CD14-positive monocyte (primary cell): ENCODE measurements around the gene CRADD. TPM values are rescaled to one million over a fixed set of nuclear protein-coding genes. Genes with fewer than 3 reads are reported as not detected.

ENCODE experiments used
- DNase-seq, 3 donors: peaks; one replicate each; pipeline ENCODE4 v3.0.0-alpha.2; 2011 to 2022
- H2AFZ ChIP-seq: 2 replicates; pipeline ENCODE4 v1.6.0; 2012; ENCODE audit warnings: mild to moderate bottlenecking, low read depth, low read length, inconsistent platforms; ENCODE audit not compliant: insufficient read depth, poor library complexity, severe bottlenecking
- H3K27ac ChIP-seq, 2 donors: 1 replicate in 1 of 2; 2 replicates in 1 of 2; pipeline ENCODE4 v1.5.1; 2012 to 2013; ENCODE audit warnings: low read length in 2 of 2, control low read depth in 1 of 2, inconsistent platforms in 1 of 2, low read depth in 1 of 2, mild to moderate bottlenecking in 1 of 2
- H3K27me3 ChIP-seq, 2 donors: one replicate each; pipeline versions ENCODE4 v1.6.0 to v1.6.1; 2011 to 2013; ENCODE audit warnings: low read length in 2 of 2; ENCODE audit not compliant: control insufficient read depth in 2 of 2, insufficient read depth in 2 of 2
- H3K36me3 ChIP-seq, 2 donors: replicated peaks in 1 of 2; 1 replicate in 1 of 2; 2 replicates in 1 of 2; pipeline versions ENCODE4 v1.5.1 to v1.6.1; 2012 to 2013; ENCODE audit warnings: low read length in 2 of 2, control low read depth in 1 of 2, inconsistent platforms in 1 of 2, mild to moderate bottlenecking in 1 of 2; ENCODE audit not compliant: insufficient read depth in 2 of 2, control insufficient read depth in 1 of 2
- H3K4me1 ChIP-seq, 2 donors: 1 replicate in 1 of 2; 2 replicates in 1 of 2; pipeline versions ENCODE4 v1.5.1 to v1.6.1; 2012 to 2013; ENCODE audit warnings: low read length in 2 of 2, control low read depth in 1 of 2, inconsistent platforms in 1 of 2, mild to moderate bottlenecking in 1 of 2, moderate library complexity in 1 of 2; ENCODE audit not compliant: insufficient read depth in 2 of 2, control insufficient read depth in 1 of 2
- H3K4me2 ChIP-seq: replicated peaks from 2 replicates; pipeline ENCODE3; 2012; ENCODE audit warnings: low read length, moderate library complexity, mild to moderate bottlenecking; ENCODE audit not compliant: poor library complexity, severe bottlenecking; ENCODE audit errors: extremely low read depth
- H3K4me3 ChIP-seq, 3 experiments: fragments of 200-600 bp in 1 of 3; sonication (generic) in 1 of 3; replicated peaks in 1 of 3; 1 replicate in 2 of 3; 2 replicates in 1 of 3; pipeline ENCODE4 v1.5.1; 2011 to 2013; ENCODE audit warnings: low read length in 3 of 3, mild to moderate bottlenecking in 3 of 3, control low read depth in 2 of 3, low read depth in 2 of 3, inconsistent platforms in 1 of 3, moderate library complexity in 1 of 3
- H3K79me2 ChIP-seq: 2 replicates; pipeline ENCODE4 v1.6.0; 2012; ENCODE audit warnings: mild to moderate bottlenecking, control low read depth, inconsistent platforms, low read length, moderate library complexity; ENCODE audit not compliant: insufficient read depth
- H3K9ac ChIP-seq: 2 replicates; pipeline ENCODE4 v1.6.0; 2017; ENCODE audit warnings: low read length, mild to moderate bottlenecking; ENCODE audit not compliant: insufficient read depth, poor library complexity, severe bottlenecking
- H3K9me3 ChIP-seq, 2 donors: replicated peaks in 1 of 2; 1 replicate in 1 of 2; 2 replicates in 1 of 2; pipeline versions ENCODE4 v1.5.1 to v1.6.1; 2012 to 2013; ENCODE audit warnings: low read length in 2 of 2, control low read depth in 1 of 2; ENCODE audit not compliant: control insufficient read depth in 1 of 2, insufficient read depth in 1 of 2
- H4K20me1 ChIP-seq: 2 replicates; pipeline ENCODE4 v1.6.0; 2012; ENCODE audit warnings: mild to moderate bottlenecking, low read length, control low read depth, moderate library complexity; ENCODE audit not compliant: insufficient read depth
- H3K27ac Mint-ChIP-seq, 7 donors: one replicate each; pipeline ENCODE4 v1.8.0; 2020; ENCODE audit warnings: mild to moderate bottlenecking in 7 of 7, mixed read lengths in 7 of 7, moderate library complexity in 6 of 7, inconsistent platforms in 2 of 7
- H3K27me3 Mint-ChIP-seq, 3 donors: one replicate each; pipeline ENCODE4 v1.8.0; 2021 to 2022; ENCODE audit warnings: low read depth in 3 of 3, mild to moderate bottlenecking in 3 of 3, mixed read lengths in 3 of 3, moderate library complexity in 3 of 3, inconsistent platforms in 1 of 3
- H3K36me3 Mint-ChIP-seq, 2 donors: one replicate each; pipeline ENCODE4 v1.8.0; 2020; ENCODE audit warnings: mixed read lengths in 2 of 2, inconsistent platforms in 1 of 2, mild to moderate bottlenecking in 1 of 2
- H3K4me1 Mint-ChIP-seq: one replicate; pipeline ENCODE4 v1.8.0; 2020; ENCODE audit warnings: mild to moderate bottlenecking, mixed read lengths
- H3K4me3 Mint-ChIP-seq, 2 donors: one replicate each; pipeline ENCODE4 v1.8.0; 2020; ENCODE audit warnings: mild to moderate bottlenecking in 2 of 2, mixed read lengths in 2 of 2, moderate library complexity in 1 of 2
- H3K9me3 Mint-ChIP-seq, 7 donors: one replicate each; pipeline ENCODE4 v1.8.0; 2020 to 2022; ENCODE audit warnings: mixed read lengths in 7 of 7, mild to moderate bottlenecking in 6 of 7, moderate library complexity in 6 of 7, inconsistent platforms in 2 of 7
- WGBS: methylation state at CpG from one replicate; pipeline ENCODE4 v1.1.5; 2013; ENCODE audit warnings: missing lambda C conversion rate; ENCODE audit not compliant: insufficient coverage; 5-methylcytosine and 5-hydroxymethylcytosine counted together
- intact Hi-C, 2 donors: fragments of 100-400 bp; cut with micrococcal nuclease; formaldehyde crosslinking; loops; one replicate each; pipeline versions ENCODE4 v1.15.0 to v1.15.1; 2023
- polyA plus RNA-seq, 3 donors: library from polyadenylated mRNA; depleted of rRNA in 1 of 3; unstranded in 2 of 3; stranded (reverse) in 1 of 3; fragments of 300-500 nt in 2 of 3; fragments of >200 nt in 1 of 3; fragmentation: Illumina TruSeq in 2 of 3; gene quantifications; 1 replicate in 2 of 3; 2 replicates in 1 of 3; pipeline ENCODE4 v1.2.3, GENCODE V29; 2012 to 2021
- TF ChIP-seq, protein P1 (sequence below): fragments of 200-600 bp; IDR thresholded peaks from one replicate; pipeline ENCODE4 v1.8.0; 2022; ENCODE audit warnings: antibody characterized with exemption, mild to moderate bottlenecking

Gene CRADD
- polyA plus RNA-seq, 3 donors, result 5.6 to 12.2 (median 11.2) TPM

DNA sequence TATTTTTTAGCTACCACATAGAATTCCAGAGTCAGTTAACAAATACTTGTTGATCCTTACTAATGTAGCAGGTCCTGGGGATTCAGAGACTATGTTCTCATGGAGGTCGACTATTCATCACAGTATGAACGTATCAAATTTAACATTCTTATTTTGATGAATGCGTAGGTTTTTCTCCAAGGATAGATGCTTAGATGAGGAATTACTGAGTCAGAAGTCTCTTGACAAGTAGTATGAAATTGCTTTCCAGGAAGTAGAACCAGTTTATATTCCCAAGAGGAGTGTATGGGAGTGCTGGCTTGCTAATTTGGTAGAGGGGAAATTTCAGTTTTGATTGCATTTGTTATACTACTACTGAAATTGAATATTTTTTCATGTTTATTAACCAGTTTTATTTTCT, 42.8 kb upstream of the CRADD start:
- Histone ChIP-seq H3K27ac (no peak overlapping the region), H3K4me2 (no peak overlapping the region), H4K20me1 (no peaks in the 10 kb centered on the region), H3K9me3 (peaks cover 0 to 11% of the 10 kb centered on the region in 2 donors), H3K79me2 (no peaks in the 10 kb centered on the region), H3K9ac (no peak overlapping the region), H3K4me3 (no peak overlapping the region), H3K4me1 (no peaks in the 10 kb centered on the region), H3K36me3 (no peaks in the 10 kb centered on the region), H2AFZ (no peak overlapping the region), H3K27me3 (peaks cover 0 to 2% of the 10 kb centered on the region in 2 donors)
- Mint-ChIP-seq H3K4me1 (no peaks in the 10 kb centered on the region), H3K27ac (no peak overlapping the region), H3K27me3 (peaks cover 0 to 10% (median 1%) of the 10 kb centered on the region in 3 donors), H3K4me3 (no peak overlapping the region), H3K9me3 (peaks cover 3 to 13% (median 10%) of the 10 kb centered on the region in 7 donors), H3K36me3 (no peaks in the 10 kb centered on the region)
- WGBS, result 90% methylated on average over 2 of the region's 3 CpGs
- intact Hi-C loops, result no loop called here
- DNase-seq, result no peak
- TF ChIP-seq, protein P1, sequence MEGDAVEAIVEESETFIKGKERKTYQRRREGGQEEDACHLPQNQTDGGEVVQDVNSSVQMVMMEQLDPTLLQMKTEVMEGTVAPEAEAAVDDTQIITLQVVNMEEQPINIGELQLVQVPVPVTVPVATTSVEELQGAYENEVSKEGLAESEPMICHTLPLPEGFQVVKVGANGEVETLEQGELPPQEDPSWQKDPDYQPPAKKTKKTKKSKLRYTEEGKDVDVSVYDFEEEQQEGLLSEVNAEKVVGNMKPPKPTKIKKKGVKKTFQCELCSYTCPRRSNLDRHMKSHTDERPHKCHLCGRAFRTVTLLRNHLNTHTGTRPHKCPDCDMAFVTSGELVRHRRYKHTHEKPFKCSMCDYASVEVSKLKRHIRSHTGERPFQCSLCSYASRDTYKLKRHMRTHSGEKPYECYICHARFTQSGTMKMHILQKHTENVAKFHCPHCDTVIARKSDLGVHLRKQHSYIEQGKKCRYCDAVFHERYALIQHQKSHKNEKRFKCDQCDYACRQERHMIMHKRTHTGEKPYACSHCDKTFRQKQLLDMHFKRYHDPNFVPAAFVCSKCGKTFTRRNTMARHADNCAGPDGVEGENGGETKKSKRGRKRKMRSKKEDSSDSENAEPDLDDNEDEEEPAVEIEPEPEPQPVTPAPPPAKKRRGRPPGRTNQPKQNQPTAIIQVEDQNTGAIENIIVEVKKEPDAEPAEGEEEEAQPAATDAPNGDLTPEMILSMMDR, result no peak

DNA sequence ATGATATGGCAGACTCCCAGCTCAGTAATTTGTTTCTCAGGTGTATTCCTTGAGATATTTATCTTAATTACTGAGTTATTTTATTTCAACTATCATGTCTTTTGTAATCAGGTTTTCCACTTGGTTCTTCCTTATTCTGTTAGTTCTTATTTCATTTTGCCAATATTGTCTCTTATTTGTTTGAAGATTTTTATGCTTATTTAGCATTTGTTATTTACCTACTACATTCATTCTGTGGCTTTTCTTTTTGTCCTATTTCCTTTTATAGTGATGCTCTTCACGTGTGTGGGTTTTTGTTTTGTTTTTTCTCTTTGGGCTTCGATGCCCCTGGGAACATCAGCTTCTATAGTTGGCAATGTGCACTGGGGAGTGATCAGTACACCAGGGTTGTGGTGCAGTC, 40.5 kb upstream of the CRADD start:
- TF ChIP-seq, protein P1, result no peak
- no peak overlapping the region for H3K4me3 ChIP-seq
- no peak for DNase-seq
- H3K4me2 ChIP-seq, result no peak overlapping the region
- H3K36me3 ChIP-seq, result no peaks in the 10 kb centered on the region
- H3K9me3 Mint-ChIP-seq, result peaks cover 3 to 13% (median 12%) of the 10 kb centered on the region in 7 donors
- no peak overlapping the region for H3K27ac ChIP-seq
- H3K9me3 ChIP-seq, result peaks cover 0 to 11% of the 10 kb centered on the region in 2 donors
- H3K27ac Mint-ChIP-seq, result no peak overlapping the region
- peaks cover 0 to 2% of the 10 kb centered on the region in 2 donors for H3K27me3 ChIP-seq
- no peaks in the 10 kb centered on the region for H4K20me1 ChIP-seq
- peaks cover 0 to 12% (median 0%) of the 10 kb centered on the region in 3 donors for H3K27me3 Mint-ChIP-seq
- no peaks in the 10 kb centered on the region for H3K79me2 ChIP-seq
- H3K4me1 ChIP-seq, result no peaks in the 10 kb centered on the region
- no peaks in the 10 kb centered on the region for H3K36me3 Mint-ChIP-seq
- no peaks in the 10 kb centered on the region for H3K4me1 Mint-ChIP-seq
- no peak overlapping the region for H3K4me3 Mint-ChIP-seq
- H3K9ac ChIP-seq, result no peak overlapping the region
- H2AFZ ChIP-seq, result no peak overlapping the region
- WGBS, result 80% methylated on average over 1 of the region's 2 CpGs
- intact Hi-C loops, result no loop called here
